Measurements from ENCODE around the gene ALPL. TPM values are rescaled to one million over a fixed set of nuclear protein-coding genes. Genes with fewer than 3 reads are reported as not detected.
A peak's percentile ranks its signal among the peaks of the same experiment; 100 is the strongest.

The ALPL gene
- total and polyA plus RNA-seq, 9 of the 15 experiments (the other 6 are each of a cell fraction or from before 2014, with no cell fraction given): 0.04 to 0.38 (median 0.18) TPM; not detected in 4

- no peak for TF ChIP-seq ZNF23 (CRISPR knock-in tag; IDR thresholded peaks at IDR 0.05)
- TF ChIP-seq CBFA2T3 (IDR thresholded peaks at IDR 0.05): peak; percentile 54
- no peak for TF ChIP-seq KHSRP (IDR thresholded peaks at IDR 0.05)
- TF ChIP-seq, protein P1, sequence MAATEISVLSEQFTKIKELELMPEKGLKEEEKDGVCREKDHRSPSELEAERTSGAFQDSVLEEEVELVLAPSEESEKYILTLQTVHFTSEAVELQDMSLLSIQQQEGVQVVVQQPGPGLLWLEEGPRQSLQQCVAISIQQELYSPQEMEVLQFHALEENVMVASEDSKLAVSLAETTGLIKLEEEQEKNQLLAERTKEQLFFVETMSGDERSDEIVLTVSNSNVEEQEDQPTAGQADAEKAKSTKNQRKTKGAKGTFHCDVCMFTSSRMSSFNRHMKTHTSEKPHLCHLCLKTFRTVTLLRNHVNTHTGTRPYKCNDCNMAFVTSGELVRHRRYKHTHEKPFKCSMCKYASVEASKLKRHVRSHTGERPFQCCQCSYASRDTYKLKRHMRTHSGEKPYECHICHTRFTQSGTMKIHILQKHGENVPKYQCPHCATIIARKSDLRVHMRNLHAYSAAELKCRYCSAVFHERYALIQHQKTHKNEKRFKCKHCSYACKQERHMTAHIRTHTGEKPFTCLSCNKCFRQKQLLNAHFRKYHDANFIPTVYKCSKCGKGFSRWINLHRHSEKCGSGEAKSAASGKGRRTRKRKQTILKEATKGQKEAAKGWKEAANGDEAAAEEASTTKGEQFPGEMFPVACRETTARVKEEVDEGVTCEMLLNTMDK (IDR thresholded peaks at IDR 0.05; ENCODE audit: borderline replicate concordance, insufficient read depth, low read depth, low read length, poor library complexity, severe bottlenecking): no peak
- TF ChIP-seq CLOCK (CRISPR knock-in tag; IDR thresholded peaks at IDR 0.05; ENCODE audit: borderline replicate concordance): no peak
- TF ChIP-seq ZNF512 (tag; IDR thresholded peaks at IDR 0.05): no peak
- no peak for TF ChIP-seq ZNF696 (CRISPR knock-in tag; conservative IDR thresholded peaks at IDR 0.05)
- no peak for TF ChIP-seq ZNF507 (tag; conservative IDR thresholded peaks at IDR 0.05)
- TF ChIP-seq ARHGAP35 (IDR thresholded peaks at IDR 0.05; ENCODE audit: partially characterized antibody): no peak
- TF ChIP-seq, protein P2, sequence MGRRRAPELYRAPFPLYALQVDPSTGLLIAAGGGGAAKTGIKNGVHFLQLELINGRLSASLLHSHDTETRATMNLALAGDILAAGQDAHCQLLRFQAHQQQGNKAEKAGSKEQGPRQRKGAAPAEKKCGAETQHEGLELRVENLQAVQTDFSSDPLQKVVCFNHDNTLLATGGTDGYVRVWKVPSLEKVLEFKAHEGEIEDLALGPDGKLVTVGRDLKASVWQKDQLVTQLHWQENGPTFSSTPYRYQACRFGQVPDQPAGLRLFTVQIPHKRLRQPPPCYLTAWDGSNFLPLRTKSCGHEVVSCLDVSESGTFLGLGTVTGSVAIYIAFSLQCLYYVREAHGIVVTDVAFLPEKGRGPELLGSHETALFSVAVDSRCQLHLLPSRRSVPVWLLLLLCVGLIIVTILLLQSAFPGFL (CRISPR knock-in tag; IDR thresholded peaks at IDR 0.05): no peak; the same call in 1 of the 2 replicates
- no peak for TF ChIP-seq KLF1 (tag; IDR thresholded peaks at IDR 0.05)
- TF ChIP-seq MAFK (IDR thresholded peaks at IDR 0.05; ENCODE audit: low read length): peak; percentile 90
- TF ChIP-seq ESRRB (CRISPR knock-in tag; IDR thresholded peaks at IDR 0.05; ENCODE audit: borderline replicate concordance): no peak
- no peak for TF ChIP-seq ZNF274 (IDR thresholded peaks at IDR 0.05; ENCODE audit: borderline replicate concordance, low read depth, low read length)
- TF ChIP-seq, protein P3, sequence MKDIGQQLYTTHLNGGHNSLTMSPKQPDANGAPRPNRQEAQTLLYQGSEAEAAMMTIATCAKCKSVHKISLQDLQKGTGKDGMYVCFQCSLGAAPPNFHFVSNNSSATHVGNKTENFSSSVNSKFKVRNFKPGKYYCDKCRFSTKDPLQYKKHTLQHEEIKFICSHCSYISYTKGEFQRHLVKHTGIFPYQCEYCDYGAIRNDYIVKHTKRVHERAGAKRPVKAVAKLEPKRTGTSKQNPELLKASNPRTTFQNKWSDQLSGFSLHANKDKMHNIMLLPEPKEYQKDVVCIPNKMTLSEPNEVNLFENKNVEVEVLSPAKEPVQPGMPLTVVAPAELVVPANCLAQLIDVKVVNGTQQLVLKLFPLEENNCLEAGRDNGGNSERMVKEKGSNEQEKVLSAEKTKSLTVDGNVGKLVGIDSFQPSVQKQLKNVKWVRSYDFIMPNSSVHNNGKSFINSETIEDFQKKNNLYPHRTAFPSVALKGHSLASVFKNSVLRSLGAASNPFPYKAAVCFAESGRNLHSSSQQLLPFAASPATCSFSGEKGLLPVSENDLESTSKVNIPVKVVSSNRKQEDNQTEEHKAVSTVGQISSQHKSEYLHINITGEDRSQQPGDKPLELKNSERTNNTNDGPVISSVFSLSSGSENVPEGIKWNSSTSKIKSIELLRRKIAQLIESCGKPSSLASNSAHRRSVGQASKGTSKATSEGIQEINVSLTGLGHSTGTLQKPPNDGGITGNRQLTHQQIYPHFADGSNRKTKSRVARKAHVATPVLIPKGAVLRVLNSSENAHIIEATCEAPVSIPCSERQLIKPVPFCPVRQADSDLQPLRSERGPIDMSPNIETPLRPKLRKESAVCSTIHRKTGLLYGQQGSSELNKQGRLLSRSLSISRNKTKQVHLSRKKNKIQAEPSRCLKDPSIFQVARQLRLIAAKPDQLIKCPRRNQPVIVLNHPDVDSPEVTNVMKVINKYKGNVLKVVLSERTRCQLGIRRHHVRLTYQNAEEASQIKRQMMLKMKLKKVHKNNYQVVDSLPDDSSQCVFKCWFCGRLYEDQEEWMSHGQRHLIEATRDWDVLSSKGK (CRISPR knock-in tag; IDR thresholded peaks at IDR 0.05): no peak
- no peak for TF ChIP-seq FOS (IDR thresholded peaks at IDR 0.05; ENCODE audit: extremely low read depth, insufficient read length)
- TF ChIP-seq KLF13 (tag; IDR thresholded peaks at IDR 0.05; ENCODE audit: borderline replicate concordance, low read depth): no peak
- TF ChIP-seq ZNF324 (CRISPR knock-in tag; IDR thresholded peaks at IDR 0.05): no peak
- no peak for TF ChIP-seq ZNF436 (CRISPR knock-in tag; IDR thresholded peaks at IDR 0.05)
These were observed 99.6 kb downstream of the ALPL start (continued) for GRCh38 chr1:21608798-21609197.
